ENCODE data around the gene ELMO1.

- no peak for TF ChIP-seq POLR2A (IDR thresholded peaks at IDR 0.05; ENCODE audit: low read depth, low read length)
- TF ChIP-seq POLR2AphosphoS5 (IDR thresholded peaks at IDR 0.05; ENCODE audit: low read depth, low read length): no peak
- no peak for TF ChIP-seq TAF1 (IDR thresholded peaks at IDR 0.05; ENCODE audit: borderline replicate concordance, low read depth, low read length)
These were observed 81.7 kb downstream of the ELMO1 start for GRCh38 chr7:37367010-37367409.

Data from GM12892 (cell line).